ENCODE results near the gene PIP4K2A. TPM values are rescaled to one million over a fixed set of nuclear protein-coding genes. Genes with fewer than 3 reads are reported as not detected.

Gene PIP4K2A
- total and polyA plus RNA-seq, 7 donors, result 2.3 to 9.7 (median 6.4) TPM

DNA sequence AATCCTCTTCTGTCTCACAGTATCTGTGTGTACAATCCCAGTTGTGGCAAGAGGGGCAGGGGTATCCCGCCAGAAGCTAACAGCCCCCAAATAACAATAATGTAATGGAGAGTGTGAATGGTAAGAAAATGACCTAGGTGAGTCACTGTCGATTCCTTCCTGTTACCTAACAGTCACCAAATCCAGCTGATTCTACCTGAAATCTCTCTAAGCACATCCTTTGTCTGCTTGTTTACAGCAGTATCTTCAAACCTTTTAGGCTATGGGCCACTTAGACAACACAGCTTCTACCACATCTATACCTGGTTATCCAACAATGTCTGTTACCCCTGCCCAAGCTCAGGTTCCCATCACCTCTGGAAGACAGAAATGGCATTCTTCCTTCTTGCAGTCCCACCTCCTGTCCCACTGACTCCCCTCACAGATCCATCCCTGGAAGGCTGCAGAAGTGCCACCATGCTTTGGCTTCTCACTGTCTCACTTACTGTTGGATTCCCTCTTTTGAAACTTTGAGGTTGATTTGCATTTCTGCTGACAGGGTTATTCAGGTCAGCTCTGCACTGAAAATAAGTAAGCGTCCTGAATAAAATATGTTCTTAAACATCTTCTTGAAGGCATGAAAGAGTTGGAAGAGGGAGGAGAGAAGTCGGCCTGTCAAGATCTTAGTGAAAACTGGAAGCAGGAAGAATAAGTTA lies 13.1 kb downstream of the PIP4K2A start:
- Histone ChIP-seq H3K4me1 (no peaks in the 10 kb centered on the region), H3K9me3 (no peaks in the 10 kb centered on the region), H3K36me3 (ENCODE audit: insufficient read depth in 1 of 2, low read depth in 1 of 2) (no peaks in the 10 kb centered on the region), H3K4me3 (no peak overlapping the region), H3K27me3 (ENCODE audit: insufficient read depth in 3 of 3, low read length in 2 of 3) (no peaks in the 10 kb centered on the region), H3K27ac (no peak overlapping the region)
- ATAC-seq, result no peak
- TF ChIP-seq, protein P1, sequence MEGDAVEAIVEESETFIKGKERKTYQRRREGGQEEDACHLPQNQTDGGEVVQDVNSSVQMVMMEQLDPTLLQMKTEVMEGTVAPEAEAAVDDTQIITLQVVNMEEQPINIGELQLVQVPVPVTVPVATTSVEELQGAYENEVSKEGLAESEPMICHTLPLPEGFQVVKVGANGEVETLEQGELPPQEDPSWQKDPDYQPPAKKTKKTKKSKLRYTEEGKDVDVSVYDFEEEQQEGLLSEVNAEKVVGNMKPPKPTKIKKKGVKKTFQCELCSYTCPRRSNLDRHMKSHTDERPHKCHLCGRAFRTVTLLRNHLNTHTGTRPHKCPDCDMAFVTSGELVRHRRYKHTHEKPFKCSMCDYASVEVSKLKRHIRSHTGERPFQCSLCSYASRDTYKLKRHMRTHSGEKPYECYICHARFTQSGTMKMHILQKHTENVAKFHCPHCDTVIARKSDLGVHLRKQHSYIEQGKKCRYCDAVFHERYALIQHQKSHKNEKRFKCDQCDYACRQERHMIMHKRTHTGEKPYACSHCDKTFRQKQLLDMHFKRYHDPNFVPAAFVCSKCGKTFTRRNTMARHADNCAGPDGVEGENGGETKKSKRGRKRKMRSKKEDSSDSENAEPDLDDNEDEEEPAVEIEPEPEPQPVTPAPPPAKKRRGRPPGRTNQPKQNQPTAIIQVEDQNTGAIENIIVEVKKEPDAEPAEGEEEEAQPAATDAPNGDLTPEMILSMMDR (IDR thresholded peaks at IDR 0.05), result no peak
- 94 to 97% (median 96%) methylated on average over 4 of the region's 4 CpGs for WGBS, 3 donors
- intact Hi-C loops (cut with DNase I), result no loop called here
- DNase-seq, result no peak

- Histone ChIP-seq H3K4me3 (no peak overlapping the region), H3K9me3 (no peaks in the 10 kb centered on the region), H3K36me3 (ENCODE audit: insufficient read depth in 1 of 2, low read depth in 1 of 2) (no peaks in the 10 kb centered on the region), H3K4me1 (no peaks in the 10 kb centered on the region), H3K27me3 (ENCODE audit: insufficient read depth in 3 of 3, low read length in 2 of 3) (no peaks in the 10 kb centered on the region), H3K27ac (no peak overlapping the region)
- TF ChIP-seq, protein P1 (IDR thresholded peaks at IDR 0.05), result no peak
- ATAC-seq (no peak), DNase-seq (no peak)
- intact Hi-C loops (cut with DNase I), result no loop called here
- 90 to 92% (median 92%) methylated on average over 5 of the region's 5 CpGs for WGBS, 3 donors
Observed at GRCh38 chr10:22700489-22700888, 13.9 kb downstream of the PIP4K2A start.

GRCh38 chr10:22699976-22700375 lies 14.4 kb downstream of the PIP4K2A start:
- intact Hi-C loops (cut with DNase I), result no loop called here
- no peak overlapping the region for H3K4me3 ChIP-seq
- no peaks in the 10 kb centered on the region for H3K27me3 ChIP-seq (ENCODE audit: insufficient read depth in 3 of 3, low read length in 2 of 3)
- H3K27ac ChIP-seq, result no peak overlapping the region
- DNase-seq (no peak), ATAC-seq (no peak)
- no peaks in the 10 kb centered on the region for H3K36me3 ChIP-seq (ENCODE audit: insufficient read depth in 1 of 2, low read depth in 1 of 2)
- TF ChIP-seq, protein P1 (IDR thresholded peaks at IDR 0.05), result no peak
- no peaks in the 10 kb centered on the region for H3K9me3 ChIP-seq
- H3K4me1 ChIP-seq, result no peaks in the 10 kb centered on the region
- WGBS, 3 donors, result 84 to 94% (median 88%) methylated on average over 5 of the region's 5 CpGs

- DNase-seq (no peak), ATAC-seq (no peak)
- H3K9me3 ChIP-seq, result no peaks in the 10 kb centered on the region
- intact Hi-C loops (cut with DNase I), result no loop called here
- H3K36me3 ChIP-seq (ENCODE audit: insufficient read depth in 1 of 2, low read depth in 1 of 2), result no peaks in the 10 kb centered on the region
- 59 to 62% (median 62%) methylated on average over 3 of the region's 3 CpGs for WGBS, 3 donors
- H3K4me3 ChIP-seq, result no peak overlapping the region
- TF ChIP-seq, protein P1 (IDR thresholded peaks at IDR 0.05), result no peak
- H3K4me1 ChIP-seq, result no peaks in the 10 kb centered on the region
- H3K27me3 ChIP-seq (ENCODE audit: insufficient read depth in 3 of 3, low read length in 2 of 3), result no peaks in the 10 kb centered on the region
- H3K27ac ChIP-seq, result no peak overlapping the region
Observed at GRCh38 chr10:22698941-22699440, 15.4 kb downstream of the PIP4K2A start.

DNA sequence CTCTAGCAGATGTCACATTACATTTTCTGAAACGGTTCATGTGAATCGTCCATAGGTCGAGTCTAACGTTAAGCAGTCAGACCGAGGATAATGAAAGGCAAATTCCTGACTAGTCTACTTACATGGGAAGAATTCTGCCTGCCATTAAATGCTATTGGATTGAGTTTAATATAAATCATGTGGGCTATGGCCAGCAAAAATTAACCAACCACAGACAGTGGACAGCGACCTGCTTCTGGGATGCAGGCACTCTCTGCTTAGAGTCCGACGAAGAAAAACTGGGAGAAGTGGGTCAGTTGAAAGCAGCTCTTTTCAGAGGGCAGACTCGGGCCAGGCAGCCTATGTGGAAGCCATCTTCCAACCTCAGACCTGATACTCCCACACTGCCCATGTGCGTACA lies 16.6 kb downstream of the PIP4K2A start:
- Histone ChIP-seq H3K9me3 (no peaks in the 10 kb centered on the region), H3K4me3 (no peak overlapping the region), H3K27me3 (ENCODE audit: insufficient read depth in 3 of 3, low read length in 2 of 3) (no peaks in the 10 kb centered on the region), H3K36me3 (ENCODE audit: insufficient read depth in 1 of 2, low read depth in 1 of 2) (no peaks in the 10 kb centered on the region), H3K4me1 (no peaks in the 10 kb centered on the region), H3K27ac (no peak overlapping the region)
- TF ChIP-seq, protein P1 (IDR thresholded peaks at IDR 0.05), result no peak
- 90 to 94% (median 90%) methylated on average over 10 of the region's 10 CpGs for WGBS, 3 donors
- no peak for DNase-seq
- intact Hi-C loops (cut with DNase I), result no loop called here
- ATAC-seq, result no peak

Data from psoas muscle (tissue), 8 donors.